Astrocyte of the spinal cord (primary cell): ENCODE results near the gene SLC10A7.
A peak's percentile ranks its signal among the peaks of the same experiment; 100 is the strongest.

ENCODE experiments used
- DNase-seq: peaks from one replicate; pipeline ENCODE4 v3.0.0; 2011; ENCODE audit warnings: low read depth, low spot score
- H3K4me3 ChIP-seq: 2 replicates; pipeline ENCODE4 v1.5.1; 2011; ENCODE audit warnings: low read depth, mild to moderate bottlenecking, low read length, moderate library complexity
- in situ Hi-C: cut with HindIII; loops from 2 replicates; pipeline ENCODE4 v1.10.0; 2017; ENCODE audit warnings: low sequenced_read_pairs
- TF ChIP-seq, protein P1 (sequence below): IDR thresholded peaks from 2 replicates; pipeline ENCODE4 v1.5.1; 2012; ENCODE audit warnings: low read depth, mild to moderate bottlenecking, low read length, inconsistent platforms

SLC10A7 gene

DNA sequence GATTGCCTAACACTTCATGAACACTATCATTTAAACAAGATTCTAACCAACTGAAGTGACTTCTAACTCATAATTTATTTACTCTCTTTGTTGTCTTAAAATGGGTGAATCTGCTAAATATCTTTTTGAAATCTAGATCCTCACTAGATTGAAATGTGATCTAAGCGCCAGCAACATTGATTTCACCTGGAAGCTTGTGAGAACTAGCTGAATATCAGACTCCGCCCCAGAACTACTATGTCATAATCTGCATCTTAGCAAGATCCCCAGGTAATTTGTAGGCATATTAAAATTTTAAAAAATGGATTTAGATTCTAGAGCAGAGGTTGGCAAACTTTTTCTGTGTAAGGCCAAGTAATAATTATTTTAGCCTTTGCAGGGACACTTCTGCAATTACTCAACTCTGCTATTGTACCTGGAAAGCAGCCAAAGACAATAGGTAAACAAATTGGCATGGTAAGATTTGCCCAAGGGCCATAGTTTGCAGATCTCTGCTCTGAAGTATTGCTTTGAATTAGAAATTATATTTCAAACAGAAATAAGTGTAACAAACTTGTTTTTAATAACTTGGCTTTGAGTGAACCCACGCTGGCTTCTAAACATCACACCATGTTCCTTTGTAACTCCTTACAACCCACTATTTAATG is 185.9 kb downstream of the SLC10A7 start:
- in situ Hi-C loops, result no loop called here
- H3K4me3 ChIP-seq, result no peak overlapping the region
- TF ChIP-seq, protein P1, sequence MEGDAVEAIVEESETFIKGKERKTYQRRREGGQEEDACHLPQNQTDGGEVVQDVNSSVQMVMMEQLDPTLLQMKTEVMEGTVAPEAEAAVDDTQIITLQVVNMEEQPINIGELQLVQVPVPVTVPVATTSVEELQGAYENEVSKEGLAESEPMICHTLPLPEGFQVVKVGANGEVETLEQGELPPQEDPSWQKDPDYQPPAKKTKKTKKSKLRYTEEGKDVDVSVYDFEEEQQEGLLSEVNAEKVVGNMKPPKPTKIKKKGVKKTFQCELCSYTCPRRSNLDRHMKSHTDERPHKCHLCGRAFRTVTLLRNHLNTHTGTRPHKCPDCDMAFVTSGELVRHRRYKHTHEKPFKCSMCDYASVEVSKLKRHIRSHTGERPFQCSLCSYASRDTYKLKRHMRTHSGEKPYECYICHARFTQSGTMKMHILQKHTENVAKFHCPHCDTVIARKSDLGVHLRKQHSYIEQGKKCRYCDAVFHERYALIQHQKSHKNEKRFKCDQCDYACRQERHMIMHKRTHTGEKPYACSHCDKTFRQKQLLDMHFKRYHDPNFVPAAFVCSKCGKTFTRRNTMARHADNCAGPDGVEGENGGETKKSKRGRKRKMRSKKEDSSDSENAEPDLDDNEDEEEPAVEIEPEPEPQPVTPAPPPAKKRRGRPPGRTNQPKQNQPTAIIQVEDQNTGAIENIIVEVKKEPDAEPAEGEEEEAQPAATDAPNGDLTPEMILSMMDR, result no peak
- no peak for DNase-seq

DNA sequence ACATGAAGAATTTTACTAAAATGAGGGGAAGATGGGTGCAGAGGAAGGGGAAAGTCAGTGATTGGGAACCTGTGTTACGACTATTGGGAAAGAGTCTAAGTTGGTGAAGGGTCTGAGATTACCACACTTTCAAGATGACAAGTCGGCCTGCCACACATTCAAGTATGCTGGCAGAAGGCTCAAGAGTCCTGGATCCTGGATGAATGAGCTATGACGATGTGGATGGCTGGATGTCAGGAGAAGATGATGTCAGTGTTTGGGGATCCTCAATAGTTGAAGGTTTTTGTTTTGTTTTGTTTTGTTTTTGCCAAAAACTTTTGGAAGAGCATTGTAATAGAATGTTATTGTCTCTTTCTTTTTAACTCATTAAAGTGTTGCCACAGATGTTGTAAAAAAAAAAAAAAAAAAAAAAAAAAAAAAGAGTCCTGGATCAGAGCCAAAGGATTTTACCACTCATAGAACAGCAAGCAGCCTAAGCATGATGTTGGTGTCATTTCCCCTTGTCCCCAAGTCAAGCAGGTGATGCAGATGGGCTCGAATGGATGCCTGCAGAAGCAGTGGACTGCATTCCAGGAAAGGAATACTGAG is 186.8 kb downstream of the SLC10A7 start:
- in situ Hi-C loops, result no loop called here
- H3K4me3 ChIP-seq, result no peak overlapping the region

DNA sequence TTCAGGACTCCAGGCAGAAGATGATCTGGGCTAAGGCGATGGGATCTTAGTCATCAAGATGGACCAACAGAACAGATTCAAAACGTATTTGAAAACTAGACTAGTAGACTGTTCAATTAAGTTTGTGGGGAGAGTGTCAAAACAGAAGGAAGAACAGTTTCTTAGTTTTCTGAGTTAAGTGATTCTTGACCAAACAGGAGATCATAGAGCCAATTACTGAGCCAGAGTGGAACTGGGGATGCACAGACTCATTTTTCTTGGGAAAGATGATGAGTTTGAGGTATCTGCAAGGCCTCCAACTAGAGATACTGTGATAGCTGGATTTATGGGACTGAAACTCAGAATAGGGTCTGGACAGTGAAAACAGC is 187.9 kb downstream of the SLC10A7 start:
- in situ Hi-C loops, result no loop called here
- DNase-seq, result no peak
- peak overlapping the region; percentile 16 for H3K4me3 ChIP-seq
- TF ChIP-seq, protein P1, result no peak

More for the DNA sequence above, 186.8 kb downstream of the SLC10A7 start:
- no peak for DNase-seq
- TF ChIP-seq, protein P1, result no peak

DNA sequence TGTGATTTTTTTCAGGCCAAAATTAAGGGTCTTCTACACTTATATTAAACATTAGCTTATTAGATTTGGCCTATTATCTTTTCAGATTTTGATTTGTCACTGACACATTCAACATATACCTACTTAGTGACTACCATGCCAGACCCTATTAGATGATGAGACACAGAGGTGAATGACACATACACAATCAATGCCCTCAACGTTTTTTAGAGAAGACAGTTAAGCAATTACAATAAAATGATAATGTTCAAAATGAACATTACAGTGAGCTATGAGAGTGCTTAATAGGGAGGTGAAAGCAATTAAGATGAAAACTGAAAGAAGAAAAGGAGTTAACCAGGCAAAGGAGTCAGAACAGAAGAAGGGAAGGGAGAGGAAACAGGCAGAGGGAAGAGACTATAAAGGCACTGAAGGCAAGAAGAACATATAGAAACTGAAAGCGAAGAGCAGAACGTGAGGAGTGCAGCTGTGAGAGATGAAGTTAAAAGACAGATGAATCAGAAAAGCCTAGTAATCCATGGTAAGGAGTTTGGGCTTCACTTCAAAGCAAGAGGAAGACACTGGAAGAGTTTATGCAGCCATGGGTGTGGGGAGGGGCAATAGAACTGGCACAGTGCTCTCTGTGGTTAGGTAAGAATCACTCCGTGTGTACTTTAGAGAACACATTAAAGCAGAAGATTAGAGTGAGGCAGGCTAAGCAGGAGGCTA is 188.4 kb downstream of the SLC10A7 start:
- peak overlapping the region; percentile 16 for H3K4me3 ChIP-seq
- TF ChIP-seq, protein P1, result no peak
- in situ Hi-C loops, result no loop called here
- DNase-seq, result peak; percentile 93

DNA sequence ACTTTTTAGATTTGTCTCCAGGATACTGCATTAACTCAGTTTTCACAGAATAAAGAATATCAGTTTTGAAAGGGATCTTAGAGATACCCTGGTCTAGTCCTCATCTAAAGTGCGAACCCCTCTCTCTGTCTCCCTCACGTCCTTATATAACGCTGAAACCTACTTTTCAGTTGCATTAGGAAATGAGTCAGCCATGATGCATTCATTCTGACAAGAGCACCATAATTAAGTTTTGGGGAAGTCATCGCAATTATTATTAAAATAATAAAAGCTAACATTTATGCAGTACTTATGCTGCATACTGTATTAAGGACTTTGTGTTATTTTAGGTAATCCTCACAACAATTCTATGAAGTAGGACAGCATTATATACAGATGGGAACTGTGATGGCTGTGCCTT is 191.3 kb downstream of the SLC10A7 start:
- no peak for DNase-seq
- no peak overlapping the region for H3K4me3 ChIP-seq
- in situ Hi-C loops, result no loop called here
- TF ChIP-seq, protein P1, result no peak

DNA sequence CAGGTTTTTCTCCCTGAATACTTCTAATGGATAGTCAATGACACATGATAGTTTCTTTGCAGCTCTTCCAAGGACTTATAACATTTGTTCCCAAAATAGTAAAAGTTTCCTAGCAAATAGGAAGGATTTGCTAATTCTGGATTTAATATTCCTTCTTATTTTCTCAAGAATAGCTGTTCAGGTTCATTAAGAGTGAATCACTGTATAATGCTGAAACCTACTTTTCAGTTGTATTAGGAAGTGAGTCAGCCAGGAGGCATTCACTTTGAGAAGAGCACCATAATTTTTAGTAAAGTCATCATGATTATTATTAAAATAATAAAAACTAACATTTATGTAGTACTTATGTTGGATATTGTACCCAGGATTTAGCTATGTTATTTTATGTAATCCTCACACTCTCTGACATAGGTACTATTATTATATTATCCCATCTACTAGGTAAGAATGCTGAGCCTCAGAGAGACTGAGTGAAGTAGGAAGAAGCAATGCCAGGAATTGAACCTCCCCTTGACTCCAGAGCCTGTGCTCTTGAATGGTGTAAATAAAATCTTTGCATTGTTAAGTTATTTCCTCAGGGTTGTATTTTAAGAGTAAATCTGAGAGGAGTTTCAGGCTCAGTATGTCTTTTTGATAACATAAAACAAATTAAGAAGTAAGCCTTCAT is 192.6 kb downstream of the SLC10A7 start:
- DNase-seq, result peak; percentile 83
- no peak overlapping the region for H3K4me3 ChIP-seq
- TF ChIP-seq, protein P1, result no peak
- in situ Hi-C loops, result no loop called here
